Panc1 (cell line): ENCODE measurements around the gene PNRC1. TPM values are rescaled to one million over a fixed set of nuclear protein-coding genes. Genes with fewer than 3 reads are reported as not detected.

Experiments used
- ATAC-seq: fragments of 200-7000 bp; cut with Tn5 transposase; 2 replicates; pipeline ENCODE4 v1.9.1; 2020; ENCODE audit warnings: mild to moderate bottlenecking, moderate library complexity
- BruUV-seq: library from RNA; stranded (reverse); fragments of 400-500 nt; replicated peaks from 2 replicates; lab custom pipeline; 2021; lab: Mats Ljungman, UMichigan
- CTCF ChIA-PET: fragments of 300-600 bp; sonication (Branson Sonifier 250); formaldehyde crosslinking; loops from one replicate; lab custom pipeline; 2022; ENCODE audit warnings: antibody characterized with exemption; lab: Charles Lee
- POLR2A ChIA-PET: fragments of 300-600 bp; sonication (Branson Sonifier 250); formaldehyde crosslinking; loops from one replicate; lab custom pipeline; 2022; ENCODE audit warnings: antibody characterized with exemption; lab: Charles Lee
- DNase-seq: peaks from one replicate; pipeline ENCODE4 v3.0.0-alpha.2; 2010; ENCODE audit warnings: low read depth, low spot score
- H3K27ac ChIP-seq: 2 replicates; pipeline ENCODE4 v1.5.1; 2011; ENCODE audit warnings: mild to moderate bottlenecking, low read length, inconsistent platforms
- H3K27me3 ChIP-seq: fragments of 200-500 bp; sonication (Bioruptor generic); 2 replicates; pipeline ENCODE4 v1.6.0; 2014; ENCODE audit warnings: low read length, inconsistent platforms; ENCODE audit not compliant: control insufficient read depth, insufficient read depth
- H3K36me3 ChIP-seq: fragments of 200-500 bp; sonication (Bioruptor generic); 2 replicates; pipeline ENCODE4 v1.5.1; 2014; ENCODE audit warnings: inconsistent platforms, mild to moderate bottlenecking, low read length, moderate library complexity; ENCODE audit not compliant: control insufficient read depth, insufficient read depth
- H3K4me1 ChIP-seq: 2 replicates; pipeline ENCODE4 v1.5.1; 2011; ENCODE audit warnings: inconsistent platforms, mild to moderate bottlenecking, low read length, moderate library complexity; ENCODE audit not compliant: control insufficient read depth, insufficient read depth
- H3K4me3 ChIP-seq, 2 experiments: 2 replicates each; pipeline ENCODE4 v1.5.1; 2011 to 2012; ENCODE audit warnings: low read depth in 2 of 2, low read length in 2 of 2, mild to moderate bottlenecking in 2 of 2, inconsistent platforms in 1 of 2, moderate library complexity in 1 of 2
- H3K9me3 ChIP-seq: fragments of 200-500 bp; sonication (Bioruptor generic); 2 replicates; pipeline ENCODE4 v1.5.1; 2014; ENCODE audit warnings: low read depth, mild to moderate bottlenecking, inconsistent platforms, low read length, moderate library complexity; ENCODE audit not compliant: control insufficient read depth, insufficient read depth
- POLR2AphosphoS5 ChIP-seq: IDR thresholded peaks from 2 replicates; pipeline ENCODE4 v1.6.1; 2012; ENCODE audit warnings: mild to moderate bottlenecking, low read depth, low read length, moderate library complexity
- SIN3A ChIP-seq: IDR thresholded peaks from 2 replicates; pipeline ENCODE4 v1.6.1; 2012; ENCODE audit warnings: low read depth, mild to moderate bottlenecking, low read length, moderate library complexity, borderline replicate concordance; ENCODE audit not compliant: insufficient read depth
- TCF7L2 ChIP-seq: IDR thresholded peaks from 2 replicates; pipeline ENCODE4 v1.6.1; 2011; ENCODE audit warnings: mild to moderate bottlenecking, low read depth, low read length, inconsistent platforms
- in situ Hi-C: cut with HindIII; loops from 2 replicates; pipeline ENCODE4 v1.10.0; 2016; ENCODE audit warnings: low sequenced_read_pairs, low pct_unique_long_range_greater_than_20kb
- intact Hi-C: fragments of 100-400 bp; cut with micrococcal nuclease; formaldehyde crosslinking; loops from one replicate; pipeline ENCODE4 v1.10.0; 2022; ENCODE audit not compliant: unreplicated experiment
- total RNA-seq: library from RNA; stranded (reverse); gene quantifications from one replicate; pipeline ENCODE4 v1.2.1, GENCODE V29; 2021; ENCODE audit not compliant: unreplicated experiment
- TF ChIP-seq, protein P1 (sequence below): fragments of 450-650 bp; IDR thresholded peaks from 2 replicates; pipeline ENCODE4 v1.5.1; 2017; ENCODE audit warnings: mild to moderate bottlenecking
- TF ChIP-seq, protein P2 (sequence below), 2 experiments: IDR thresholded peaks; 2 replicates each; pipeline ENCODE4 v1.6.1; 2011 to 2012; ENCODE audit warnings: low read depth in 2 of 2, control low read depth in 1 of 2, low read length in 1 of 2, mild to moderate bottlenecking in 1 of 2, moderate library complexity in 1 of 2; ENCODE audit not compliant: insufficient read depth in 1 of 2

Gene PNRC1
- total RNA-seq, 1 experiment from 2014 or later = 63.5 TPM

DNA sequence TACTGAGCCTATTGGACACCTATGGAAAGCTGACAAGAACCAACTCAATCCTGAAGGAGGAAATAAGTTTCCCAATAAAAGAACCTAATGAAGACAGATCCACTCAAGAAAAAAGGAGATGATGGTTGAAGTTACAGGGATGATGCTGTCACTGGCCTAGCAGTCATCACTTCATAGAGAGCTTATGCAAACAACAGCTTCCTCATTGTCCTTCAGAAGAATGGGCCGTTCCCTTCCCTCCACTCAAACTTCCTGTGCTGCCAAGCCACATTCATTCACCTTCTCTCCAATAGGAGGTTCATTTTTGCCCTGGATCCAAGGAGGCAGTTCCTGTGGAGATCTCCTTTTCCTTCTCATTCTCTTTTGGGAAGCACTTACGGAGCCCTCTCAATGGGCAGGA, 51.5 kb downstream of the PNRC1 start:
- ATAC-seq = no peak
- ChIA-PET CTCF (no interaction called here), POLR2A (no interaction called here)
- in situ Hi-C loops = no loop called here
- DNase-seq = no peak
- TF ChIP-seq POLR2AphosphoS5 (no peak), TCF7L2 (no peak), SIN3A (no peak)
- TF ChIP-seq, protein P1, sequence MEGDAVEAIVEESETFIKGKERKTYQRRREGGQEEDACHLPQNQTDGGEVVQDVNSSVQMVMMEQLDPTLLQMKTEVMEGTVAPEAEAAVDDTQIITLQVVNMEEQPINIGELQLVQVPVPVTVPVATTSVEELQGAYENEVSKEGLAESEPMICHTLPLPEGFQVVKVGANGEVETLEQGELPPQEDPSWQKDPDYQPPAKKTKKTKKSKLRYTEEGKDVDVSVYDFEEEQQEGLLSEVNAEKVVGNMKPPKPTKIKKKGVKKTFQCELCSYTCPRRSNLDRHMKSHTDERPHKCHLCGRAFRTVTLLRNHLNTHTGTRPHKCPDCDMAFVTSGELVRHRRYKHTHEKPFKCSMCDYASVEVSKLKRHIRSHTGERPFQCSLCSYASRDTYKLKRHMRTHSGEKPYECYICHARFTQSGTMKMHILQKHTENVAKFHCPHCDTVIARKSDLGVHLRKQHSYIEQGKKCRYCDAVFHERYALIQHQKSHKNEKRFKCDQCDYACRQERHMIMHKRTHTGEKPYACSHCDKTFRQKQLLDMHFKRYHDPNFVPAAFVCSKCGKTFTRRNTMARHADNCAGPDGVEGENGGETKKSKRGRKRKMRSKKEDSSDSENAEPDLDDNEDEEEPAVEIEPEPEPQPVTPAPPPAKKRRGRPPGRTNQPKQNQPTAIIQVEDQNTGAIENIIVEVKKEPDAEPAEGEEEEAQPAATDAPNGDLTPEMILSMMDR = no peak
- TF ChIP-seq, protein P2, sequence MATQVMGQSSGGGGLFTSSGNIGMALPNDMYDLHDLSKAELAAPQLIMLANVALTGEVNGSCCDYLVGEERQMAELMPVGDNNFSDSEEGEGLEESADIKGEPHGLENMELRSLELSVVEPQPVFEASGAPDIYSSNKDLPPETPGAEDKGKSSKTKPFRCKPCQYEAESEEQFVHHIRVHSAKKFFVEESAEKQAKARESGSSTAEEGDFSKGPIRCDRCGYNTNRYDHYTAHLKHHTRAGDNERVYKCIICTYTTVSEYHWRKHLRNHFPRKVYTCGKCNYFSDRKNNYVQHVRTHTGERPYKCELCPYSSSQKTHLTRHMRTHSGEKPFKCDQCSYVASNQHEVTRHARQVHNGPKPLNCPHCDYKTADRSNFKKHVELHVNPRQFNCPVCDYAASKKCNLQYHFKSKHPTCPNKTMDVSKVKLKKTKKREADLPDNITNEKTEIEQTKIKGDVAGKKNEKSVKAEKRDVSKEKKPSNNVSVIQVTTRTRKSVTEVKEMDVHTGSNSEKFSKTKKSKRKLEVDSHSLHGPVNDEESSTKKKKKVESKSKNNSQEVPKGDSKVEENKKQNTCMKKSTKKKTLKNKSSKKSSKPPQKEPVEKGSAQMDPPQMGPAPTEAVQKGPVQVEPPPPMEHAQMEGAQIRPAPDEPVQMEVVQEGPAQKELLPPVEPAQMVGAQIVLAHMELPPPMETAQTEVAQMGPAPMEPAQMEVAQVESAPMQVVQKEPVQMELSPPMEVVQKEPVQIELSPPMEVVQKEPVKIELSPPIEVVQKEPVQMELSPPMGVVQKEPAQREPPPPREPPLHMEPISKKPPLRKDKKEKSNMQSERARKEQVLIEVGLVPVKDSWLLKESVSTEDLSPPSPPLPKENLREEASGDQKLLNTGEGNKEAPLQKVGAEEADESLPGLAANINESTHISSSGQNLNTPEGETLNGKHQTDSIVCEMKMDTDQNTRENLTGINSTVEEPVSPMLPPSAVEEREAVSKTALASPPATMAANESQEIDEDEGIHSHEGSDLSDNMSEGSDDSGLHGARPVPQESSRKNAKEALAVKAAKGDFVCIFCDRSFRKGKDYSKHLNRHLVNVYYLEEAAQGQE (IDR thresholded peaks at IDR 0.05; ENCODE audit: insufficient read depth in 1 of 2, low read depth in 2 of 2, low read length in 1 of 2) = no peak
- H3K36me3 ChIP-seq = no peaks in the 10 kb centered on the region
- no peaks in the 10 kb centered on the region for H3K4me1 ChIP-seq
- H3K9me3 ChIP-seq = no peaks in the 10 kb centered on the region
- no peak overlapping the region for H3K4me3 ChIP-seq
- BruUV-seq = no TSS peak
- intact Hi-C loops = no loop called here
- H3K27ac ChIP-seq = no peak overlapping the region
- no peaks in the 10 kb centered on the region; the same call in 1 of the 2 replicates for H3K27me3 ChIP-seq

DNA sequence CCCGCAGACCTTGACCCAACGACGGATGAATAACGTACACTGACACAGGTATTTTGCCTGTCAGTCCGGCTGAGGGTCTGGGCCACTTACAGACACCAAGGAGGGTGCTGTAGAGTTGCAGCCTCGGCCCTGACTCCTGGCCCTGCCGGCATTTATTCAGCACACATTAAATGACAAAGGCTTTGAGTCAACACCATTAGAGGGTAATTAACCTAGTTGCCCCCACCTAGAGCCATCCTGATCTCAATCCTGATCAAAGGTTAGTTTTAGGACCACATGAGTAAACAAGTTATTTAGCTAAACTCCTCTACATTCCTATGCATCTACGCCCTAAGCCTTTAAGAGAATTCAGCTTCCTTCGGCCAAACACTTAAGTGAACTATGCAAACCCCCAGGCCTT, 53.4 kb downstream of the PNRC1 start:
- TF ChIP-seq POLR2AphosphoS5 (no peak), TCF7L2 (no peak), SIN3A (no peak)
- TF ChIP-seq, protein P1 = no peak
- TF ChIP-seq, protein P2 (IDR thresholded peaks at IDR 0.05; ENCODE audit: insufficient read depth in 1 of 2, low read depth in 2 of 2, low read length in 1 of 2) = no peak
- intact Hi-C loops = no loop called here
- ChIA-PET CTCF (no interaction called here), POLR2A (no interaction called here)
- Histone ChIP-seq H3K9me3 (no peaks in the 10 kb centered on the region), H3K4me3 (no peak overlapping the region), H3K27ac (no peak overlapping the region), H3K4me1 (no peaks in the 10 kb centered on the region), H3K36me3 (no peaks in the 10 kb centered on the region), H3K27me3 (no peaks in the 10 kb centered on the region; the same call in 1 of the 2 replicates)
- DNase-seq = no peak
- no peak for ATAC-seq
- in situ Hi-C loops = no loop called here
- no TSS peak for BruUV-seq
